Neutrophil (primary cell): ENCODE data around the gene CCL25.

ENCODE experiments used
- H3K27ac ChIP-seq: fragments of 200-600 bp; sonication (generic); 2 replicates; pipeline ENCODE4 v1.5.1; 2016; ENCODE audit warnings: mild to moderate bottlenecking, moderate library complexity
- H3K27me3 ChIP-seq: fragments of 200-600 bp; sonication (generic); 2 replicates; pipeline ENCODE4 v1.6.0; 2016; ENCODE audit warnings: mild to moderate bottlenecking
- H3K36me3 ChIP-seq: fragments of 200-600 bp; sonication (generic); 2 replicates; pipeline ENCODE4 v1.5.1; 2017
- H3K4me1 ChIP-seq, 2 experiments: fragments of 200-600 bp in 1 of 2; sonication (generic) in 1 of 2; 1 replicate in 1 of 2; 2 replicates in 1 of 2; pipeline versions ENCODE4 v1.5.1 to v1.6.1; 2013 to 2016; ENCODE audit warnings: low read depth in 1 of 2, low read length in 1 of 2, mild to moderate bottlenecking in 1 of 2, moderate library complexity in 1 of 2; ENCODE audit not compliant: control insufficient read depth in 1 of 2, insufficient read depth in 1 of 2
- H3K4me3 ChIP-seq, 2 experiments: fragments of 200-600 bp in 1 of 2; sonication (generic) in 1 of 2; 1 replicate in 1 of 2; 2 replicates in 1 of 2; pipeline ENCODE4 v1.5.1; 2013 to 2016; ENCODE audit warnings: low read depth in 1 of 2, low read length in 1 of 2, mild to moderate bottlenecking in 1 of 2, moderate library complexity in 1 of 2
- H3K9me3 ChIP-seq: fragments of 200-600 bp; sonication (generic); 2 replicates; pipeline ENCODE4 v1.5.1; 2016
- TF ChIP-seq, protein P1 (sequence below): fragments of 200-600 bp; sonication (generic); IDR thresholded peaks from 2 replicates; pipeline ENCODE4 v1.5.1; 2016; ENCODE audit warnings: antibody characterized with exemption

The CCL25 gene

DNA sequence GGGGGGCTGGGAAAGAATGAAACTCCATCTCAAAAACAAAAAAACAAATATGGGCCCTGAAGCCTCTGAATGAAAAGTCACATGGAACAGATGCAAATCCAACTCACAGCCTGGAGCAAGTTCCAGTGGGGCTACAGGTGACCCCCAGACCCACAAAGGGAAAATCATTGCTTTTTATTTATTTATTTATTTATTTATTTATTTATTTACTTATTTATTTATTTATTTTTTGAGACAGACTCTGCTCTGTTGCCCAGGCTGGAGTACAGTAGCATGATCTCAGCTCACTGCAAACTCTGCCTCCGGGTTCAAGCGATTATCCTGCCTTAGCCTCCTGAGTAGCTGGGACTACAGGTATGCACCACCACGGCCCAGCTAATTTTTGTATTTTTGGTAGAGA, 13.3 kb upstream of the CCL25 start:
- no peak overlapping the region for H3K4me3 ChIP-seq
- peaks cover under 1% of the 10 kb centered on the region for H3K27me3 ChIP-seq
- no peak overlapping the region for H3K27ac ChIP-seq
- TF ChIP-seq, protein P1, sequence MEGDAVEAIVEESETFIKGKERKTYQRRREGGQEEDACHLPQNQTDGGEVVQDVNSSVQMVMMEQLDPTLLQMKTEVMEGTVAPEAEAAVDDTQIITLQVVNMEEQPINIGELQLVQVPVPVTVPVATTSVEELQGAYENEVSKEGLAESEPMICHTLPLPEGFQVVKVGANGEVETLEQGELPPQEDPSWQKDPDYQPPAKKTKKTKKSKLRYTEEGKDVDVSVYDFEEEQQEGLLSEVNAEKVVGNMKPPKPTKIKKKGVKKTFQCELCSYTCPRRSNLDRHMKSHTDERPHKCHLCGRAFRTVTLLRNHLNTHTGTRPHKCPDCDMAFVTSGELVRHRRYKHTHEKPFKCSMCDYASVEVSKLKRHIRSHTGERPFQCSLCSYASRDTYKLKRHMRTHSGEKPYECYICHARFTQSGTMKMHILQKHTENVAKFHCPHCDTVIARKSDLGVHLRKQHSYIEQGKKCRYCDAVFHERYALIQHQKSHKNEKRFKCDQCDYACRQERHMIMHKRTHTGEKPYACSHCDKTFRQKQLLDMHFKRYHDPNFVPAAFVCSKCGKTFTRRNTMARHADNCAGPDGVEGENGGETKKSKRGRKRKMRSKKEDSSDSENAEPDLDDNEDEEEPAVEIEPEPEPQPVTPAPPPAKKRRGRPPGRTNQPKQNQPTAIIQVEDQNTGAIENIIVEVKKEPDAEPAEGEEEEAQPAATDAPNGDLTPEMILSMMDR: no peak
- H3K36me3 ChIP-seq: no peaks in the 10 kb centered on the region
- no peaks in the 10 kb centered on the region for H3K4me1 ChIP-seq
- H3K9me3 ChIP-seq: no peaks in the 10 kb centered on the region

DNA sequence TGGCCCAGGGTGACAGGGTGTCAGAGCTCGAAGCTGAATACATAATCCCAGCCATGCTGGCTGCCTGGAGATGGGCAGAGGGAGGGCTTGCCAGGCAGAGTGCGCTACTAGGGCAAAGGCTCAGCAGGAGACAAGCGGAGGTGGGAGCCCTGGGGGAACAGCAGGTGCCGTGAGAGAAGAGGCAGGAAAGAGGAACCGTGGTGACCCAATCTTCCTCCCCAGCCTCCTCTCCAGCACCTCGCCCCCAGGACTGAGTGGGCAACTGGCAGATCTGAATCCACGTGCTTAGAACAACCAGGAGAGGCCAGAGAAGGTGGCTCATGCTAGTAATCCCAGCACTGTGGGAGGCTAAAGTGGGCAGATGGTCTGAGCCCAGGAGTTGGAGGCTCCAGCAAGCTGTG, 11.0 kb upstream of the CCL25 start:
- TF ChIP-seq, protein P1: no peak
- no peaks in the 10 kb centered on the region for H3K4me1 ChIP-seq

GRCh38 chr19:8042900-8043299, 9.7 kb upstream of the CCL25 start:
- Histone ChIP-seq H3K27ac (no peak overlapping the region), H3K9me3 (no peaks in the 10 kb centered on the region), H3K27me3 (peaks cover 4% of the 10 kb centered on the region), H3K36me3 (no peaks in the 10 kb centered on the region), H3K4me3 (no peak overlapping the region), H3K4me1 (no peaks in the 10 kb centered on the region)
- TF ChIP-seq, protein P1: no peak

More for the DNA sequence above, 11.0 kb upstream of the CCL25 start:
- Histone ChIP-seq H3K9me3 (no peaks in the 10 kb centered on the region), H3K27ac (no peak overlapping the region), H3K4me3 (no peak overlapping the region), H3K27me3 (peaks cover 4% of the 10 kb centered on the region), H3K36me3 (no peaks in the 10 kb centered on the region)

GRCh38 chr19:8044018-8044417, 8.5 kb upstream of the CCL25 start:
- Histone ChIP-seq H3K4me3 (no peak overlapping the region), H3K27ac (no peak overlapping the region), H3K4me1 (no peaks in the 10 kb centered on the region), H3K36me3 (no peaks in the 10 kb centered on the region), H3K27me3 (peaks cover 6% of the 10 kb centered on the region), H3K9me3 (no peaks in the 10 kb centered on the region)
- TF ChIP-seq, protein P1: no peak

DNA sequence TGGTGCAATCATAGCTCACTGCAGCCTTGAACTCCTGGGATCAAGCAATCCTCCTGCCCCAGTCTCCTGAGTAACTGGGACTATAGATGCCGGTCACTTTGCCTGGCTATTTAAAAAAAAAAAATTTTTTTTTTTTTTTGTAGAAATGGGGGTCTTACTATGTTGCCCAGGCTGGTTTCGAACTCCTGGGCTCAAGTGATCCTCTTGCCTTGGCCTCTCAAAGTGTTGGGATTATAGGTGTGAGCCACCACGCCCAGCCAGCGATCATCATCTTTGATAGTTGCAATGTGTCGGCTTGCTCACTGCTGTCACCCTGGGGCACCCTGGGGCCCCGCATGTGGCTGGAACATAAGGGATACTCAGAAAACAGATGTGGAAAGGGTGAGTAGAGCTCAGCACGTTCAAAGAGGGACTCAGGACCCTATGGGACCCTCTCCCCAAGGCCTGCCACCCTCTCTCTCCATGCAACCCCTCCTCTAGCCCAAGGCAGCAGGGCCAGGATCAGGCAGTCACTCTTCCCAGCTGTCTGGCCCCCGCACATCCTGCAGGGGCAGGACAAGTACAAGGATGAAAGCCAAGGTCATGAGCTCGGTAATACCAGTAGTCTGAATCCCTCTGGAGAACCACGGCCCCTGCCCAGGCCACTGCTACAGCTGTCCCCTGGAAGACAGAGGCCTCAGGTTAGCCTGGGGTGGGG, 6.5 kb upstream of the CCL25 start:
- TF ChIP-seq, protein P1: no peak
- Histone ChIP-seq H3K27ac (no peak overlapping the region), H3K27me3 (peaks cover 26% of the 10 kb centered on the region), H3K4me3 (no peak overlapping the region), H3K9me3 (no peaks in the 10 kb centered on the region), H3K36me3 (no peaks in the 10 kb centered on the region), H3K4me1 (peaks cover 8 to 9% of the 10 kb centered on the region in 2 experiments)
